GM23248 (cell line): ENCODE results near the gene LRRC7.

Experiments
- EZH2 ChIP-seq: fragments of 200-600 bp; sonication (generic); IDR thresholded peaks from 2 replicates; pipeline ENCODE4 v1.6.1; 2018; ENCODE audit warnings: antibody characterized with exemption, mild to moderate bottlenecking; ENCODE audit not compliant: insufficient read depth, poor library complexity, severe bottlenecking
- EZH2phosphoT487 ChIP-seq: fragments of 200-600 bp; sonication (generic); IDR thresholded peaks from 2 replicates; pipeline ENCODE4 v1.6.1; 2018; ENCODE audit warnings: antibody characterized with exemption, moderate library complexity, mild to moderate bottlenecking, low read depth; ENCODE audit not compliant: insufficient read depth

- TF ChIP-seq EZH2 (no peak), EZH2phosphoT487 (no peak)
These were observed 420.2 kb downstream of the LRRC7 start for GRCh38 chr1:69987881-69988280.
